HEK293 (cell line): ENCODE data around the gene CFAP410.

Experiments
- CTCF ChIA-PET: fragments of 350-600 bp; formaldehyde crosslinking; extraction: SDS; loops from one replicate; lab custom pipeline; 2021; ENCODE audit warnings: antibody characterized with exemption; lab: Yijun Ruan, JAX
- POLR2A ChIA-PET: fragments of 300-600 bp; formaldehyde crosslinking; extraction: SDS; loops from one replicate; lab custom pipeline; 2020; ENCODE audit warnings: antibody characterized with exemption, inconsistent platforms; lab: Yijun Ruan, JAX
- H3K27ac ChIP-seq: fragments of 200-500 bp; sonication (Bioruptor generic); 2 replicates; pipeline ENCODE4 v1.5.1; 2014; ENCODE audit warnings: low read depth, low read length, control low read depth, inconsistent platforms; ENCODE audit errors: extremely low read depth
- H3K36me3 ChIP-seq, 2 experiments: fragments of 200-500 bp in 1 of 2; sonication (Bioruptor generic) in 1 of 2; 1 replicate in 1 of 2; 2 replicates in 1 of 2; pipeline ENCODE4 v1.5.1; 2014 to 2017; ENCODE audit warnings: inconsistent platforms in 2 of 2, low read length in 2 of 2; ENCODE audit not compliant: control insufficient read depth in 2 of 2, insufficient read depth in 1 of 2
- H3K4me1 ChIP-seq: fragments of 200-500 bp; sonication (Bioruptor generic); 2 replicates; pipeline ENCODE4 v1.5.1; 2014; ENCODE audit warnings: mild to moderate bottlenecking, low read length, inconsistent platforms; ENCODE audit not compliant: control insufficient read depth, insufficient read depth
- H3K4me3 ChIP-seq: 2 replicates; pipeline ENCODE4 v1.5.1; 2011; ENCODE audit warnings: low read depth, mild to moderate bottlenecking, control low read depth, low read length, moderate library complexity
- H3K9me3 ChIP-seq: fragments of 200-500 bp; sonication (Bioruptor generic); 2 replicates; pipeline ENCODE4 v1.5.1; 2014; ENCODE audit warnings: low read depth, low read length, inconsistent platforms; ENCODE audit not compliant: control insufficient read depth, insufficient read depth
- BCL6B ChIP-seq: fragments of 450-650 bp; formaldehyde crosslinking; IDR thresholded peaks from 2 replicates; pipeline ENCODE4 v1.5.1; 2017; ENCODE audit warnings: missing biosample characterization, missing genetic modification characterization
- REST ChIP-seq: fragments of 450-650 bp; formaldehyde crosslinking; IDR thresholded peaks from 2 replicates; pipeline ENCODE4 v1.5.1; 2016; ENCODE audit warnings: missing biosample characterization, missing genetic modification characterization
- YY1 ChIP-seq: fragments of 450-650 bp; formaldehyde crosslinking; IDR thresholded peaks from 2 replicates; pipeline ENCODE4 v1.5.1; 2018; ENCODE audit warnings: missing biosample characterization, missing genetic modification characterization
- ZFHX2 ChIP-seq: fragments of 450-650 bp; formaldehyde crosslinking; conservative IDR thresholded peaks from 2 replicates; pipeline ENCODE4 v1.5.1; 2016; ENCODE audit warnings: missing biosample characterization, missing genetic modification characterization
- ZNF2 ChIP-seq: fragments of 450-650 bp; formaldehyde crosslinking; IDR thresholded peaks from 2 replicates; pipeline ENCODE4 v1.5.1; 2016; ENCODE audit warnings: missing biosample characterization, missing genetic modification characterization
- ZNF239 ChIP-seq: fragments of 450-650 bp; formaldehyde crosslinking; IDR thresholded peaks from 2 replicates; pipeline ENCODE4 v1.5.1; 2016; ENCODE audit warnings: missing biosample characterization, missing genetic modification characterization
- ZNF274 ChIP-seq, 2 experiments: fragments of 200-500 bp in 1 of 2; fragments of 450-650 bp in 1 of 2; sonication (Bioruptor generic) in 1 of 2; formaldehyde crosslinking in 1 of 2; IDR thresholded peaks; 2 replicates each; pipeline versions ENCODE4 v1.5.1 to v1.6.1; 2014 to 2016; ENCODE audit warnings: borderline replicate concordance in 1 of 2, inconsistent platforms in 1 of 2, low read length in 1 of 2, missing biosample characterization in 1 of 2, missing genetic modification characterization in 1 of 2
- ZNF398 ChIP-seq: fragments of 450-650 bp; formaldehyde crosslinking; IDR thresholded peaks from 2 replicates; pipeline ENCODE4 v1.5.1; 2017; ENCODE audit warnings: missing biosample characterization, missing genetic modification characterization
- ZNF423 ChIP-seq: fragments of 450-650 bp; formaldehyde crosslinking; IDR thresholded peaks from 2 replicates; pipeline ENCODE4 v1.5.1; 2016; ENCODE audit warnings: missing biosample characterization, missing genetic modification characterization
- ZNF426 ChIP-seq: fragments of 450-650 bp; formaldehyde crosslinking; IDR thresholded peaks from 2 replicates; pipeline ENCODE4 v1.5.1; 2017; ENCODE audit warnings: missing biosample characterization, missing genetic modification characterization, mild to moderate bottlenecking, inconsistent platforms, moderate library complexity
- ZNF521 ChIP-seq: fragments of 450-650 bp; formaldehyde crosslinking; IDR thresholded peaks from 2 replicates; pipeline ENCODE4 v1.5.1; 2017; ENCODE audit warnings: missing biosample characterization, mild to moderate bottlenecking, missing genetic modification characterization
- ZNF544 ChIP-seq: fragments of 450-650 bp; formaldehyde crosslinking; IDR thresholded peaks from 2 replicates; pipeline ENCODE4 v1.5.0; 2017; ENCODE audit warnings: missing biosample characterization, missing genetic modification characterization
- ZNF701 ChIP-seq: fragments of 450-650 bp; formaldehyde crosslinking; IDR thresholded peaks from 2 replicates; pipeline ENCODE4 v1.5.1; 2016; ENCODE audit warnings: missing biosample characterization, missing genetic modification characterization
- ZNF837 ChIP-seq: fragments of 450-650 bp; formaldehyde crosslinking; IDR thresholded peaks from 2 replicates; pipeline ENCODE4 v1.5.1; 2016; ENCODE audit warnings: missing biosample characterization, missing genetic modification characterization
- ZNF843 ChIP-seq: fragments of 450-650 bp; formaldehyde crosslinking; IDR thresholded peaks from 2 replicates; pipeline ENCODE4 v1.5.1; 2016; ENCODE audit warnings: missing biosample characterization, missing genetic modification characterization
- TF ChIP-seq, protein P1 (sequence below): fragments of 450-650 bp; formaldehyde crosslinking; IDR thresholded peaks from 2 replicates; pipeline ENCODE4 v1.5.1; 2016; ENCODE audit warnings: missing biosample characterization, missing genetic modification characterization

CFAP410 gene

GRCh38 chr21:44350773-44351481 lies 11.7 kb upstream of the CFAP410 start:
- TF ChIP-seq ZNF837 (tag by site-specific recombination) = no peak
- no peak for TF ChIP-seq ZNF701 (tag by site-specific recombination)
- no peak for TF ChIP-seq ZNF2 (tag by site-specific recombination)
- no peak for TF ChIP-seq ZNF274 (IDR thresholded peaks at IDR 0.05; ENCODE audit: low read length)
- no peak for TF ChIP-seq ZNF274 (tag by site-specific recombination; IDR thresholded peaks at IDR 0.05; ENCODE audit: borderline replicate concordance)
- TF ChIP-seq, protein P1, sequence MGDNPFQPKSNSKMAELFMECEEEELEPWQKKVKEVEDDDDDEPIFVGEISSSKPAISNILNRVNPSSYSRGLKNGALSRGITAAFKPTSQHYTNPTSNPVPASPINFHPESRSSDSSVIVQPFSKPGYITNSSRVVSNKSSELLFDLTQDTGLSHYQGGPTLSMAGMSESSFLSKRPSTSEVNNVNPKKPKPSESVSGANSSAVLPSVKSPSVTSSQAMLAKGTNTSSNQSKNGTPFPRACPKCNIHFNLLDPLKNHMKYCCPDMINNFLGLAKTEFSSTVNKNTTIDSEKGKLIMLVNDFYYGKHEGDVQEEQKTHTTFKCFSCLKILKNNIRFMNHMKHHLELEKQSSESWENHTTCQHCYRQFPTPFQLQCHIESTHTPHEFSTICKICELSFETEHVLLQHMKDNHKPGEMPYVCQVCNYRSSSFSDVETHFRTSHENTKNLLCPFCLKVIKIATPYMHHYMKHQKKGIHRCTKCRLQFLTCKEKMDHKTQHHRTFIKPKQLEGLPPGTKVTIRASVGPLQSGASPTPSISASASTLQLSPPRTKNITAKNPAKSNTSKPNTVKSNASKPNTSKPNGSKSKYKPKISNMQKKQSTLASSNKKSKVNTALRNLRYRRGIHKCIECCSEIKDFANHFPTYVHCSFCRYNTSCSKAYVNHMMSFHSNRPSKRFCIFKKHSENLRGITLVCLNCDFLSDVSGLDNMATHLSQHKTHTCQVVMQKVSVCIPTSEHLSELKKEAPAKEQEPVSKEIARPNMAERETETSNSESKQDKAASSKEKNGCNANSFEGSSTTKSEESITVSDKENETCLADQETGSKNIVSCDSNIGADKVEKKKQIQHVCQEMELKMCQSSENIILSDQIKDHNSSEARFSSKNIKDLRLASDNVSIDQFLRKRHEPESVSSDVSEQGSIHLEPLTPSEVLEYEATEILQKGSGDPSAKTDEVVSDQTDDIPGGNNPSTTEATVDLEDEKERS (tag by site-specific recombination) = no peak
- no peak for TF ChIP-seq ZNF544 (tag by site-specific recombination)
- no peak for TF ChIP-seq ZNF521 (tag by site-specific recombination)
- TF ChIP-seq ZNF843 (tag by site-specific recombination) = no peak
- TF ChIP-seq ZNF426 (tag by site-specific recombination) = no peak
- no peak for TF ChIP-seq ZFHX2 (tag by site-specific recombination)
- no peak for TF ChIP-seq ZNF423 (tag by site-specific recombination)
- TF ChIP-seq ZNF239 = no peak
- no peak for TF ChIP-seq BCL6B (tag by site-specific recombination)
- no peak for TF ChIP-seq ZNF398 (tag by site-specific recombination)
- TF ChIP-seq YY1 (tag by site-specific recombination) = no peak
- no peak for TF ChIP-seq REST (tag by site-specific recombination)
- no peaks in the 10 kb centered on the region for H3K9me3 ChIP-seq
- ChIA-PET CTCF (interaction anchor here (1.1 kb wide), 1 partner anchor 10 kb away, joined by 6 read pairs; no protein-coding TSS in a partner anchor), POLR2A (no interaction called here)
- H3K4me3 ChIP-seq = no peak overlapping the region
- no peak overlapping the region for H3K27ac ChIP-seq
- no peaks in the 10 kb centered on the region for H3K36me3 ChIP-seq
- H3K4me1 ChIP-seq = no peaks in the 10 kb centered on the region
